HUES64 (cell line): ENCODE results near the gene LAMC3.

Experiments
- H3K27ac ChIP-seq: 2 replicates; pipeline ENCODE4 v1.7.0; 2013; ENCODE audit warnings: low read depth, low read length, inconsistent platforms
- H3K27me3 ChIP-seq: 2 replicates; pipeline ENCODE4 v1.6.1; 2013; ENCODE audit warnings: mild to moderate bottlenecking, low read length; ENCODE audit not compliant: insufficient read depth
- H3K36me3 ChIP-seq: 2 replicates; pipeline ENCODE4 v1.6.1; 2013; ENCODE audit warnings: mild to moderate bottlenecking, low read length; ENCODE audit not compliant: insufficient read depth
- H3K4me1 ChIP-seq: 2 replicates; pipeline ENCODE4 v1.6.1; 2013; ENCODE audit warnings: mild to moderate bottlenecking, low read length, moderate library complexity; ENCODE audit not compliant: insufficient read depth
- H3K4me3 ChIP-seq: 2 replicates; pipeline ENCODE4 v1.5.1; 2013; ENCODE audit warnings: mild to moderate bottlenecking, low read length, moderate library complexity
- H3K9ac ChIP-seq: 2 replicates; pipeline ENCODE4 v1.6.1; 2013; ENCODE audit warnings: mild to moderate bottlenecking, low read depth, low read length
- H3K9me3 ChIP-seq: 2 replicates; pipeline ENCODE4 v1.6.1; 2013; ENCODE audit warnings: low read depth, low read length; ENCODE audit not compliant: insufficient read depth
- WGBS: fragments of 150-250, 120-280 bp; methylation state at CpG from one replicate; pipeline ENCODE4 v1.1.7; 2013; ENCODE audit warnings: missing lambda C conversion rate; 5-methylcytosine and 5-hydroxymethylcytosine counted together

LAMC3 gene

GRCh38 chr9:131121346-131121745 is 112.4 kb downstream of the LAMC3 start:
- peaks cover 62% of the 10 kb centered on the region for H3K36me3 ChIP-seq

GRCh38 chr9:131122158-131122557 is 113.2 kb downstream of the LAMC3 start:
- peaks cover 55% of the 10 kb centered on the region for H3K36me3 ChIP-seq
- 95% methylated on average over 2 of the region's 2 CpGs for WGBS
- no peak overlapping the region for H3K9ac ChIP-seq
- H3K4me1 ChIP-seq = peaks cover 3% of the 10 kb centered on the region; the same call in 1 of the 2 replicates
- no peaks in the 10 kb centered on the region for H3K9me3 ChIP-seq
- no peaks in the 10 kb centered on the region for H3K27me3 ChIP-seq
- no peak overlapping the region for H3K27ac ChIP-seq
- no peak overlapping the region for H3K4me3 ChIP-seq

More at GRCh38 chr9:131121346-131121745, 112.4 kb downstream of the LAMC3 start:
- Histone ChIP-seq H3K4me3 (no peak overlapping the region), H3K9ac (no peak overlapping the region), H3K27ac (no peak overlapping the region), H3K4me1 (peaks cover 3% of the 10 kb centered on the region; the same call in 1 of the 2 replicates), H3K9me3 (no peaks in the 10 kb centered on the region), H3K27me3 (no peaks in the 10 kb centered on the region)
- 91% methylated on average over 2 of the region's 2 CpGs for WGBS

GRCh38 chr9:131125038-131125287 is 116.0 kb downstream of the LAMC3 start:
- H3K27me3 ChIP-seq = no peaks in the 10 kb centered on the region
- H3K27ac ChIP-seq = peak overlapping the region; percentile 91
- peak overlapping the region; percentile 96 for H3K9ac ChIP-seq
- WGBS = under 1% methylated on average over 7 of the region's 7 CpGs
- peak overlapping the region; percentile 98 for H3K4me3 ChIP-seq
- peaks cover 56% of the 10 kb centered on the region for H3K36me3 ChIP-seq
- H3K9me3 ChIP-seq = no peaks in the 10 kb centered on the region
- H3K4me1 ChIP-seq = peaks cover 3% of the 10 kb centered on the region; the same call in 1 of the 2 replicates

- Histone ChIP-seq H3K4me3 (peak within 1 kb of the TSS; percentile 98), H3K27ac (peak within 1 kb of the TSS; percentile 91), H3K4me1 (peaks cover 3% of the 10 kb centered on the region; the same call in 1 of the 2 replicates), H3K36me3 (peaks cover 55% of the 10 kb centered on the region), H3K27me3 (no peaks in the 10 kb centered on the region), H3K9ac (peak within 1 kb of the TSS; percentile 96), H3K9me3 (no peaks in the 10 kb centered on the region)
- under 1% methylated on average over 61 of the region's 61 CpGs for WGBS
Observed at GRCh38 chr9:131125288-131126058, 116.5 kb downstream of the LAMC3 start, which contains the start of gene NUP214. TSS of gene NUP214 (plus strand) at chr9:131125586. CDS start at chr9:131125705, 119 bp downstream.

GRCh38 chr9:131126059-131126426 is 117.1 kb downstream of the LAMC3 start:
- Histone ChIP-seq H3K4me1 (peaks cover 3% of the 10 kb centered on the region; the same call in 1 of the 2 replicates), H3K27ac (no peak overlapping the region), H3K36me3 (peaks cover 55% of the 10 kb centered on the region), H3K9ac (peak overlapping the region; percentile 96), H3K9me3 (no peaks in the 10 kb centered on the region), H3K4me3 (peak overlapping the region; percentile 98), H3K27me3 (no peaks in the 10 kb centered on the region)
- WGBS = 4% methylated on average over 11 of the region's 11 CpGs

- H3K9me3 ChIP-seq = no peaks in the 10 kb centered on the region
- H3K36me3 ChIP-seq = peaks cover 67% of the 10 kb centered on the region
- 95% methylated on average over 3 of the region's 3 CpGs for WGBS
- no peak overlapping the region for H3K27ac ChIP-seq
- peaks cover 3% of the 10 kb centered on the region; the same call in 1 of the 2 replicates for H3K4me1 ChIP-seq
- no peak overlapping the region for H3K9ac ChIP-seq
- no peaks in the 10 kb centered on the region for H3K27me3 ChIP-seq
- H3K4me3 ChIP-seq = no peak overlapping the region
Observed at GRCh38 chr9:131129183-131129582, 120.2 kb downstream of the LAMC3 start.

GRCh38 chr9:131138676-131139075 is 129.7 kb downstream of the LAMC3 start:
- H3K4me1 ChIP-seq = no peaks in the 10 kb centered on the region
- H3K4me3 ChIP-seq = no peak overlapping the region
- no peaks in the 10 kb centered on the region for H3K27me3 ChIP-seq
- H3K36me3 ChIP-seq = peaks cover 99% of the 10 kb centered on the region
- H3K27ac ChIP-seq = no peak overlapping the region
- H3K9me3 ChIP-seq = no peaks in the 10 kb centered on the region
- WGBS = 98% methylated on average over 2 of the region's 2 CpGs
- no peak overlapping the region for H3K9ac ChIP-seq

GRCh38 chr9:131140112-131140511 is 131.1 kb downstream of the LAMC3 start:
- 96% methylated on average over 4 of the region's 4 CpGs for WGBS
- no peaks in the 10 kb centered on the region for H3K9me3 ChIP-seq
- H3K9ac ChIP-seq = no peak overlapping the region

GRCh38 chr9:131140550-131140949 is 131.6 kb downstream of the LAMC3 start:
- Histone ChIP-seq H3K9ac (no peak overlapping the region), H3K9me3 (no peaks in the 10 kb centered on the region), H3K27me3 (no peaks in the 10 kb centered on the region), H3K36me3 (peaks cover 99% of the 10 kb centered on the region), H3K4me3 (no peak overlapping the region), H3K4me1 (no peaks in the 10 kb centered on the region), H3K27ac (no peak overlapping the region)
- 99% methylated on average over 3 of the region's 3 CpGs for WGBS

More at GRCh38 chr9:131140112-131140511, 131.1 kb downstream of the LAMC3 start:
- Histone ChIP-seq H3K4me1 (no peaks in the 10 kb centered on the region), H3K27ac (no peak overlapping the region), H3K4me3 (no peak overlapping the region), H3K27me3 (no peaks in the 10 kb centered on the region), H3K36me3 (peaks cover 99% of the 10 kb centered on the region)

GRCh38 chr9:131142160-131142559 is 133.2 kb downstream of the LAMC3 start:
- H3K36me3 ChIP-seq = peaks cover 99% of the 10 kb centered on the region
- H3K9me3 ChIP-seq = no peaks in the 10 kb centered on the region
- no peak overlapping the region for H3K27ac ChIP-seq
- no peaks in the 10 kb centered on the region for H3K4me1 ChIP-seq
- 93% methylated on average over 3 of the region's 3 CpGs for WGBS
- no peak overlapping the region for H3K4me3 ChIP-seq
- no peaks in the 10 kb centered on the region for H3K27me3 ChIP-seq
- no peak overlapping the region for H3K9ac ChIP-seq
